ENCODE results near the gene FAM20C.

Gene FAM20C

GRCh38 chr7:159370-160270 is 32.8 kb upstream of the FAM20C start:
- no peak for DNase-seq (ENCODE audit: low spot score)

GRCh38 chr7:160958-161725 is 31.2 kb upstream of the FAM20C start:
- no peak for DNase-seq (ENCODE audit: low spot score)

DNA sequence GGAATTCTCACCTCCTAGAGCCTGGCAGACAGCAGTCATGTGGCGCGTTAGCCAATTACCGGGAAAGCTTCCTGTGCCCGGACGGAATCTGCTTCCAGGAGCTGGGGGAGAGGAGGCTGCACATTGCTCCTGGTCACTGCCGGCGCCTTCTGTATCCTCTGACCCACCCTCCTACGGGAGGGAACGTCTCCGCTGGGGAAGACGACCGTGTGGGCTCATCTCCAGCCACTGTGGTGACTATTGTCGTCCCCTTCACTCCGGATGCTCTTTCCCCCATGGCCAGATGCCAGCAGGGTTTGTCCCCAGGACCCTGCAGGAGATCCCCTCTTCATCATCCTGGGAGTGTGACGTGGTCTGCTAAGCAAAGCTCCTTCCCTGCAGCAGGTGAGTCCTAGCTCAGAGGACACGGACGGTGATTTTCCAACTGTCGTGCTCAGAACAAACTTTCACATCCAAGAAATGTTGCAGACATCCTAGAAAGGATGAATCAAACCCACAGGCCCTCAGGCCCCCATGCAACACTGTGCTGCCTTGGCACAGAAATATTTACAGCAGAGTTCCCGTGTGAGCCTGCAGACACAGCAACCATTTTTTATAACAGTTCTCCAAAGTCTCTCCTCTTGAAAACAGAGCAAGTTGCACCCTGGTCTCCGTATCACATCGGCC is 29.6 kb upstream of the FAM20C start:
- DNase-seq (ENCODE audit: low spot score): no peak

DNA sequence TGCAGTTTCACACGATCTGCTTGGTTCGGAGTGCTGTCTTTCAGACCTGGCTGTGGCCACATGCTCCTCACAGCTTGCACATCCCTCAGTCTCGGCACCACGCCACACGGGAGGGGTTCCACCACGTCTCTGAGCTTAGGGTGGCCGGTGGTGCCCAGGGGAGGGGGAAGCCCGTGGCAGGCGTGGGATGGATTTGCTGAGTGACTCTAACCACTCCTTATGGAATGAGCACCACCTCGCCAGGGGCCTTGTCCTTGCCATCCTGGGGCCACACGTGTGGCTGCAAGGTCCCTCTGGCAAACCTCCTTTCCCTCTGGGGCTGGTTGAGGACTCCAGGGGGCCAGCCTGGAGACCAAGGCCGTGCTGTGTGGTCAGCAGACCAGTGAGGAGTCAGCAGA is 29.1 kb upstream of the FAM20C start:
- DNase-seq (ENCODE audit: low spot score): no peak

- DNase-seq (ENCODE audit: low spot score): no peak
Measured at GRCh38 chr7:163971-164881, 28.1 kb upstream of the FAM20C start.

GRCh38 chr7:164882-165660 is 27.3 kb upstream of the FAM20C start:
- no peak for DNase-seq (ENCODE audit: low spot score)

GRCh38 chr7:165661-166337 is 26.6 kb upstream of the FAM20C start:
- no peak for DNase-seq (ENCODE audit: low spot score)

DNA sequence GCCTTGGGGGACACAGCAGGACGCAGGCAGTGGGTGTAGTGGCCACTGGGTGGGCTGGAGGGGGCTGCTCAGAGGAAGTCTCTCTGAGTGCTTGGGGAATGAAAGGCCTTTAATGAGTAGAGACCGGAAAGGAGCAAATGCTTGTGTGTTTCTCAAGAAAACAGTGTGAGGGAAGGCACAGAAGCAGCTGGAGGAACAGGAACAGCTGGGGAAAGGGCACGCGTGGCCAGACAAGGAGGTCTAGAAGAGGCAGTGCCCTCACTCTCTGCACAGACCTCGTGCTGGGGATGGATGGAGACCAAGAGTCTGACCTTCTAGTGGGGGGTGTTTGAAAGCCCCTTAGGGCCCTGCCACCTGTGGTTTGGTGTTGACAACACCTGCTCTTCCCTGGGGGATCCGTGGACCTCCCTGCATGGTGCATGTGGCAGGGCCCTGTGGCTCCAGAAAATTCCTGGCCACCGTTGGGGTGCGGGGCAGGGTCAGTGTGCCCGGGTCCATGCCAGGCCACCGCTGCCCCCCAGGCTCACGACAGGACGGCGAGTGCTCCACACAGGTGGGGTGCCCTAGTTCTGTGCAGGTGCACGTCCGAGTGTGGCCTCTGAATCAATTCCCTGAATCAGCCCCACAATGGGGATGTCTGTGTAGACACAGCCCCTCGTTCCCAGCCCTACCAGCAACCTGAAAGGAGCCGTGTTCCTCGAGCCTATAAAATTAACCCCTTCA is 25.9 kb upstream of the FAM20C start:
- DNase-seq (ENCODE audit: low spot score): no peak

DNA sequence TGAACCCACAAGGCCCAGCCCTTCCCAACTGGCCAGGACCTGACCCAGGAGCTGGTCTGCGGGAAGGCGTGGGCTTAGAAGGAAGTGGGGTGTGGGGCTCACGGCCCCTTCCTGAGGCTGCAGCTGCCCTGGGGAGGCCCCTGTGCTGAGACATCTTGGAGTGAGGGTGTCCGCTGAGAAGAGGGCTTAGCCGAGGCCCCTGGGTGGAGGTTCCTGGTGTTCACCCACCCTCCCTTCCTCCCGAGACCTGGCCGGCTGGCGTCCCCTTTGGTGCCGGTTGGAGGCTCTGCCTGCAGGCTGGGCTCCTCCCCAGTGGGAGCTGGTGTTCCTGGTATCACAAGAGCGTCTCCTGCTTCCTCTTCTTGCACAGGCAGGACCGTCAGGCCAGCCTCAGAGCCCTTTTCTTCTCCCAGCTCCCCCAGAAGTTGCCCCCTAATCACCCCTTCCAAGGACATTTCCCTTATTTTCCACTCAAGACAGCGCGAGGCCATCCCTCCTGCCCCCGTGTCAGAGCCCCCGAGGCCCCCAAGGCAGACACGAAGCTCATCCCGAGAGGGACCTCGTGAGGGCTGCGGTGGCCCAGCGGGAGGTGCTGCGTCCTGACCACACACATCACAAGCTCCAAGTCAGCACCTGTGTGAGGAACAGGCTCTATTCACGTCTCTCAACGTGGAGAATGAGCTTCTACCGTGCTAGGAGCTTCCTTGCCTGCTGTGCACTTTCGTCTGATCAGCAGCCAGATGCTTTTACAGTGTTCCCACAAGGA is 25.1 kb upstream of the FAM20C start:
- DNase-seq (ENCODE audit: low spot score): no peak

GRCh38 chr7:167976-168791 is 24.2 kb upstream of the FAM20C start:
- DNase-seq (ENCODE audit: low spot score): no peak

DNA sequence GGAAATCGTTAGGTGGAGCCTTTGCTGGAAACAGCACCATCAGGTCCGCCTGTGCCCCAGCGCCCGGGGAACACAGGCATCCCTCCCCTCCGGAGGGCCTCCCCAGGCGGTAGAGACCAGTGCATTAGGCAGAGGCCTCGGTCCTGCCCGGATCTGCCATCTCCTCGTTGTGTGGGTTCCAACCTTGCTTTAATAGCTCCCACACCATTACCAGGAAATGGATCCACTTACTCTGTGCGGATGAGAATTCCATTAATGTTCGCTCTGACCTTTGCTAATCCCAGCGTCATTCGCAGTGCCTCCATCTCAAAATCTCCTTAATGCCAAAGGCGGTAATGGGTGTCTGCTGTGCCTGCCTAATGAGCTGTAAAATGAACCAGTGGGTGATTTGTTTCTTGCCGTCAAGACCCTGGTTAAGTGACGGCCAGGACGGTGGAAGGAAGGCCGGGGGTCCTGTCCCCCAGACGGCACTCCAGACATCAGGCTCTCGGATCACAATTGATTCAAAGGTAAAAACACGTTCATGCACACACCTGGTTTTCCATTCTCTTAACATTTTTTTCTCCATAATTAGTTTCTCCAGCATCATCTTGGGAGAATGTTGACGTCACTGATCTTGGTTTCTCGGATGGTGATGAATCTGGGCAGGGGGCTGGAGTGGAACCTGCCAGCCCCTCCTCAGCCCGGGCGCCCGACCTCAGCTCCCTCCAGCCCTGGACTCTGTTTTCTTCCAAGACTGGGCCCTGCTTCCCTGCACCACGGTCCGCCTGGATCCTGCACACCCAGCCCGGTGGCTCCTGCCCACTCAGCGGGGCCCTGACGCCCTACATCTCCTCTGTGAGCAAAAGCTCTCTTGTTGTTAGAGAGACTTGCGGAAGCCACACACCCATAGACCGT is 22.8 kb upstream of the FAM20C start:
- DNase-seq (ENCODE audit: low spot score): no peak

GRCh38 chr7:170551-171363 is 21.6 kb upstream of the FAM20C start:
- no peak for DNase-seq (ENCODE audit: low spot score)

GRCh38 chr7:171364-171904 is 20.9 kb upstream of the FAM20C start:
- no peak for DNase-seq (ENCODE audit: low spot score)

DNA sequence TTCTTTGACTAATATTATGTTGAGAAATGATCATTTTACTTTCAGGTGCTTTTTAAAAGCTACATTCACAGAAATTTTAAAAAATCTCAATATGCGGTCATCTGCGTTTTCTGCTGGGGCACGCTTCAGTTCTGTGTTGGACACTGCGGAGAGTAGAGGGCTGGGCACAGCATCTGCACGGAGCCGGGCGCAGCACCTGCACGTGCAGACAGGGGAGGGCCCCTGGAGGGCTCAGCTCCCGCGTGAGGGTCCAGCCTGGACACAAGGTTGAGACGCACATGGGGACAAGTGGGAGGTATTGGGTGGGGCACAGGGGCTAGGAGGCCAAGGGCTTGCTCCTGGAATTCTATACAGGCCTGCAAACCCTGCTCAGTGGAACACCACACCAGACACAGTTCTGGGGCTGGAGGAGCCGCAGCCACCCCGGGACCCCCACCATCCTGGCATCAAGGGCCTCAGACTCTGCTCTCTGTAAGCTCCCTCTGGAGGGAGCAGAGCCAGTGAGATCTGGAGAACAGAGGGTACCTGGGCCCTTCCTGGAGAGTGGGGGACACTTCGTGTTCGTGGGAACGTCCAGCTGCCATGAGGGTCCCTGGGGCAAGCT is 20.4 kb upstream of the FAM20C start:
- DNase-seq (ENCODE audit: low spot score): no peak

GRCh38 chr7:173209-173918 is 19.0 kb upstream of the FAM20C start:
- no peak for DNase-seq (ENCODE audit: low spot score)
